GM23338 (cell line): ENCODE data around the gene KHK. TPM values are rescaled to one million over a fixed set of nuclear protein-coding genes. Genes with fewer than 3 reads are reported as not detected.

Experiments used
- ATAC-seq: fragments of 200-7000 bp; cut with Tn5 transposase; 3 replicates; pipeline ENCODE4 v1.9.1; 2020
- DNase-seq: peaks from one replicate; pipeline ENCODE4 v3.0.0-alpha.2; 2015; ENCODE audit warnings: low spot score
- H2AFZ ChIP-seq: fragments of 200-600 bp; sonication (generic); 2 replicates; pipeline ENCODE4 v1.8.0; 2016; ENCODE audit warnings: antibody characterized with exemption, mild to moderate bottlenecking, moderate library complexity
- H3F3A ChIP-seq: fragments of 200-600 bp; sonication (generic); replicated peaks from 2 replicates; pipeline ENCODE4 v1.8.0; 2017; ENCODE audit warnings: antibody characterized with exemption, mixed run types, low read depth
- H3K27ac ChIP-seq: fragments of 200-600 bp; sonication (generic); 2 replicates; pipeline ENCODE4 v1.6.1; 2016; ENCODE audit warnings: low read depth
- H3K27me3 ChIP-seq: fragments of 200-600 bp; sonication (generic); 2 replicates; pipeline ENCODE4 v1.8.0; 2016; ENCODE audit warnings: mild to moderate bottlenecking, mixed run types, moderate library complexity; ENCODE audit not compliant: insufficient read depth
- H3K36me3 ChIP-seq: fragments of 200-600 bp; sonication (generic); 2 replicates; pipeline ENCODE4 v1.8.0; 2016; ENCODE audit warnings: mild to moderate bottlenecking; ENCODE audit not compliant: insufficient read depth
- H3K4me1 ChIP-seq: fragments of 200-600 bp; sonication (generic); 2 replicates; pipeline ENCODE4 v1.8.0; 2016; ENCODE audit warnings: mild to moderate bottlenecking, moderate library complexity; ENCODE audit not compliant: insufficient read depth
- H3K4me2 ChIP-seq: fragments of 200-600 bp; sonication (generic); 2 replicates; pipeline ENCODE4 v1.7.1; 2017; ENCODE audit warnings: mixed run types
- H3K4me3 ChIP-seq: fragments of 200-600 bp; sonication (generic); 2 replicates; pipeline ENCODE4 v1.6.1; 2016; ENCODE audit warnings: mixed run types
- H3K79me2 ChIP-seq: fragments of 200-600 bp; sonication (generic); replicated peaks from 2 replicates; pipeline ENCODE4 v1.8.0; 2017; ENCODE audit warnings: mild to moderate bottlenecking; ENCODE audit not compliant: insufficient read depth
- H3K9me2 ChIP-seq: fragments of 200-600 bp; sonication (generic); 2 replicates; pipeline ENCODE4 v1.8.0; 2017; ENCODE audit not compliant: insufficient read depth
- H4K20me1 ChIP-seq: fragments of 200-600 bp; sonication (generic); replicated peaks from 2 replicates; pipeline ENCODE4 v1.8.0; 2017; ENCODE audit warnings: mild to moderate bottlenecking; ENCODE audit not compliant: insufficient read depth
- H3K27ac Mint-ChIP-seq: 2 replicates; pipeline ENCODE4 v1.8.0; 2020; ENCODE audit warnings: inconsistent platforms, mild to moderate bottlenecking, moderate library complexity, mixed read lengths
- H3K27me3 Mint-ChIP-seq: 3 replicates; pipeline ENCODE4 v1.8.0; 2022; ENCODE audit warnings: low read depth, mild to moderate bottlenecking, moderate library complexity, mixed read lengths, inconsistent platforms; ENCODE audit not compliant: insufficient read depth, poor library complexity
- H3K36me3 Mint-ChIP-seq: 3 replicates; pipeline ENCODE4 v1.8.0; 2021; ENCODE audit warnings: low read depth, mild to moderate bottlenecking, inconsistent platforms, moderate library complexity, mixed read lengths
- H3K4me1 Mint-ChIP-seq: 3 replicates; pipeline ENCODE4 v1.8.0; 2020; ENCODE audit warnings: mild to moderate bottlenecking, inconsistent platforms, mixed read lengths
- H3K4me3 Mint-ChIP-seq: 3 replicates; pipeline ENCODE4 v1.8.0; 2021; ENCODE audit warnings: moderate library complexity, mild to moderate bottlenecking, inconsistent platforms, mixed read lengths
- H3K9me3 Mint-ChIP-seq: 3 replicates; pipeline ENCODE4 v1.8.0; 2020; ENCODE audit warnings: moderate library complexity, mild to moderate bottlenecking, inconsistent platforms, mixed read lengths
- CREB1 ChIP-seq: fragments of 250-450 bp; sonication (Bioruptor Pico); IDR thresholded peaks from 2 replicates; pipeline ENCODE4 v1.5.0; 2020; ENCODE audit warnings: low read depth, mild to moderate bottlenecking, moderate library complexity
- EZH2 ChIP-seq: fragments of 200-600 bp; sonication (generic); IDR thresholded peaks from one replicate; pipeline ENCODE4 v1.8.0; 2017; ENCODE audit warnings: antibody characterized with exemption, mild to moderate bottlenecking, low read depth; ENCODE audit not compliant: unreplicated experiment
- EZH2phosphoT487 ChIP-seq: fragments of 200-600 bp; sonication (generic); IDR thresholded peaks from one replicate; pipeline ENCODE4 v1.8.1; 2018; ENCODE audit warnings: antibody characterized with exemption; ENCODE audit not compliant: unreplicated experiment
- JUNB ChIP-seq: IDR thresholded peaks from one replicate; pipeline ENCODE4 v1.6.1; 2016; ENCODE audit warnings: antibody characterized with exemption; ENCODE audit not compliant: unreplicated experiment
- NANOG ChIP-seq: IDR thresholded peaks from 2 replicates; pipeline ENCODE4 v1.6.1; 2016; ENCODE audit warnings: antibody characterized with exemption, borderline replicate concordance
- POLR2AphosphoS5 ChIP-seq: IDR thresholded peaks from 2 replicates; pipeline ENCODE4 v1.6.1; 2016; ENCODE audit warnings: antibody characterized with exemption, low read depth
- REST ChIP-seq: IDR thresholded peaks from one replicate; pipeline ENCODE4 v1.6.1; 2018; ENCODE audit warnings: antibody characterized with exemption; ENCODE audit not compliant: unreplicated experiment
- STAT1 ChIP-seq: IDR thresholded peaks from one replicate; pipeline ENCODE4 v1.6.1; 2016; ENCODE audit warnings: antibody characterized with exemption; ENCODE audit not compliant: unreplicated experiment
- ZNF114 ChIP-seq: fragments of 250-450 bp; sonication (Bioruptor Pico); IDR thresholded peaks from 2 replicates; pipeline ENCODE4 v1.5.0; 2020; ENCODE audit warnings: mild to moderate bottlenecking, moderate library complexity
- ZNF331 ChIP-seq: fragments of 250-450 bp; sonication (Bioruptor Pico); IDR thresholded peaks from 2 replicates; pipeline ENCODE4 v1.5.0; 2020; ENCODE audit warnings: low read depth, mild to moderate bottlenecking, moderate library complexity
- ZNF462 ChIP-seq: fragments of 250-450 bp; sonication (Bioruptor Pico); IDR thresholded peaks from 2 replicates; pipeline ENCODE4 v1.5.0; 2020; ENCODE audit warnings: mild to moderate bottlenecking, moderate library complexity
- polyA plus RNA-seq: library from polyadenylated mRNA; unstranded; fragments of >200 nt; fragmentation: Nextera tagmentation; extraction: Ambion mirVana; gene quantifications from 2 replicates; pipeline ENCODE4 v1.2.1, GENCODE V29; 2016
- total RNA-seq: library from RNA; depleted of rRNA; stranded (reverse); fragments of >200 nt; shearing (Covaris generic); gene quantifications from 2 replicates; pipeline ENCODE4 v1.2.3, GENCODE V29; 2014
- TF ChIP-seq, protein P1 (sequence below): IDR thresholded peaks from 2 replicates; pipeline ENCODE4 v1.6.1; 2016; ENCODE audit warnings: antibody characterized with exemption

Gene KHK
- total and polyA plus RNA-seq, 2 experiments from 2014 or later, result 9.7 TPM

DNA sequence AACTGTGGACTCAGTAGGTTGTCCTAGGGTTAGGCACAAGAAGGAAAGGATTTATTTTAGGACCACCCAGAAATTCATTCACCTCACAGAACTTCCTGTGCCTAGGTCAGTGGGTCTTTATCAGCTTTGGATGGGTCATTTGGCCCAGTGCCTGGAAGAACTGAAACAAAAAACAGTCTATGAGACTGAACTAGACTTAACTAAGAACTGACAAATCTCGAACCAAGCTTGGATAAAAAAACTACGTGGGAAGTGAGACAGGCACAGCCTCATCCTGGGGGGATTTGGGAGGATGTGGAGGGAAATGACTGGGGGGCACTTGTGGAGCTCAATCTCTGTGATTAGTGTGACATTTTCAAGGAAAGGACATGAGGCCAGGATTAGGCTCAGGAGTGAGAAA, 12.8 kb upstream of the KHK start (continued):
- no peak for TF ChIP-seq POLR2AphosphoS5
- TF ChIP-seq EZH2, result no peak
- no peak for TF ChIP-seq REST
- no peak for TF ChIP-seq ZNF114 (CRISPR knock-in tag)

- H3K27ac ChIP-seq, result no peak overlapping the region
- no peaks in the 10 kb centered on the region; the same call in 2 of the 3 replicates for H3K9me3 Mint-ChIP-seq
- peaks cover 20% of the 10 kb centered on the region for H3K4me1 Mint-ChIP-seq
- peaks cover 14% of the 10 kb centered on the region for H3K79me2 ChIP-seq
- H3K4me1 ChIP-seq, result peaks cover 18% of the 10 kb centered on the region
- H3K36me3 Mint-ChIP-seq, result peaks cover 7% of the 10 kb centered on the region
- H3K4me3 Mint-ChIP-seq, result no peak overlapping the region
- H4K20me1 ChIP-seq, result peaks cover 7% of the 10 kb centered on the region
- no peaks in the 10 kb centered on the region for H3K9me2 ChIP-seq
- no peak overlapping the region for H3K27ac Mint-ChIP-seq
- no peak for ATAC-seq
- H3K27me3 ChIP-seq, result no peaks in the 10 kb centered on the region
- H2AFZ ChIP-seq, result no peak overlapping the region
- H3K36me3 ChIP-seq, result no peaks in the 10 kb centered on the region
- peaks cover 18% of the 10 kb centered on the region for H3K27me3 Mint-ChIP-seq
- no peak overlapping the region for H3K4me2 ChIP-seq
- H3F3A ChIP-seq, result peaks cover 7% of the 10 kb centered on the region; the same call in 1 of the 2 replicates
- no peak for DNase-seq
- no peak overlapping the region for H3K4me3 ChIP-seq
- TF ChIP-seq EZH2phosphoT487, result no peak
- TF ChIP-seq ZNF331, result no peak
- no peak for TF ChIP-seq STAT1
- TF ChIP-seq ZNF462 (CRISPR knock-in tag), result no peak
- TF ChIP-seq, protein P1, sequence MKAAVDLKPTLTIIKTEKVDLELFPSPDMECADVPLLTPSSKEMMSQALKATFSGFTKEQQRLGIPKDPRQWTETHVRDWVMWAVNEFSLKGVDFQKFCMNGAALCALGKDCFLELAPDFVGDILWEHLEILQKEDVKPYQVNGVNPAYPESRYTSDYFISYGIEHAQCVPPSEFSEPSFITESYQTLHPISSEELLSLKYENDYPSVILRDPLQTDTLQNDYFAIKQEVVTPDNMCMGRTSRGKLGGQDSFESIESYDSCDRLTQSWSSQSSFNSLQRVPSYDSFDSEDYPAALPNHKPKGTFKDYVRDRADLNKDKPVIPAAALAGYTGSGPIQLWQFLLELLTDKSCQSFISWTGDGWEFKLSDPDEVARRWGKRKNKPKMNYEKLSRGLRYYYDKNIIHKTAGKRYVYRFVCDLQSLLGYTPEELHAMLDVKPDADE, result no peak
- no peak for TF ChIP-seq NANOG
- TF ChIP-seq JUNB, result no peak
- no peak for TF ChIP-seq CREB1 (CRISPR knock-in tag)
These were observed 11.6 kb upstream of the KHK start for GRCh38 chr2:27074738-27075565.
